Lung microvascular endothelial cell (primary cell): ENCODE data around the gene NEK3. TPM values are rescaled to one million over a fixed set of nuclear protein-coding genes. Genes with fewer than 3 reads are reported as not detected.

ENCODE experiments used
- DNase-seq, 2 donors: peaks; one replicate each; pipeline versions ENCODE4 v3.0.0 to v3.0.0-alpha.2; 2010; ENCODE audit warnings: low read depth in 2 of 2
- total RNA-seq: library from RNA; depleted of rRNA; stranded (reverse); fragments of >200 nt; gene quantifications from 2 replicates; pipeline ENCODE4 v1.2.1, GENCODE V29; 2014

Gene NEK3
- total RNA-seq, 1 donor from 2014 or later: 6.9 TPM

DNA sequence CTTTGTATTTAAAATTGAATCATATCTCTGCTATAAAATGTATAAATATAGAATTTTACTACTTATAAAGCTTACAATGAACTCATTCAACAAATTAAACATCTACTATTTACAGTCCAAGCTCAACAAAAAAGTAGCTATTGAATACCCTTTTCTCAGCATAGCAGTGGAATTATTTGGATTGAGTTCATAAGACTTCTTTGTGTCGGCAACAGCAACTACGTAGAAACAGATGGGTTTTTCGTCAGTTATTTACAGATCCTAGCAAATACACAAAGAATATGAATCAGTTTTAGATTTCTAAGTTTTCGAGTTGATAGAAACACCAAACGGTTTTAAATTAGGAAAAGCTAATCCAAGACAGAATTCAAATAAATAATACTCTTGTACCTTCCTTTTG is 10.4 kb upstream of the NEK3 start:
- no peak for DNase-seq

DNA sequence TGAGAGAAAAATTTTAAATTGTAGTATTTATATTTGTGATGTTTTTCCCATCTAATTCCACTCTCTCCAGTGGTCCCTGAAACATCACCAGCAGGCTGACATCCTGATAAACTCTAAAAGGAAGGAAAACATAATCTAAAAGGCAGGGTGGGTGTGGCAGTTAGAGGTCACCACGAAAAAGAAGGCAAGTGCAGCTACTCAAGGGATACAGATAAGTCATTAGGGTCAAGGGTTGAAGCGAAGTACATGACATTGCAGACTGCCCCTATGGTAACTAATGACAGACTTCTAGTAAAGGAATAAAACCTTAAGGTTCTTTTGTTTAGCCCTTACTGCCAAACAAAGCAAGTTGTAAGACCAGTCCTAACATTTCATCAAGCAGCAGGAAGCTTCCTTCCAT is 6.0 kb upstream of the NEK3 start:
- no peak for DNase-seq

DNA sequence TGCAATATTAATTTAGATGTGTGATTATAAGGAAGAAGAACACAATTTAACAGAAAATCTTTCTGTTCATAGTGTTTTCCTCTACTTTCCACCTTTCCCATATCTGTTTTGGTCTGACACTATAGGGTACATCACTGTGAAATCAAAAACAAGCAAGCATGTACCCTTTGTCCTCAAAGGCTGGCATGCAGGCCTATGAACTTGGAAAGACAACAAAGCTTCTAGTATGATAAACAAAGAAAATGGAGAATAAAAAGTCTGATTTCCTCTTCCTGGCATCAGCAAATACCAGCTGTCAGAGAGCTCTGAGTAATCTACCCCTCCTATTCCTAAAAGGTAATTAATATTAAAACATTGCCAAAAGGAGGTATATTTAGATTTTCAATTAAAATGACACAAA is 5.6 kb upstream of the NEK3 start:
- peak in 1 of 2 donors; percentile 63 for DNase-seq

- DNase-seq: peak in 1 of 2 donors; percentile 35
Observed at GRCh38 chr13:52163878-52164277, 4.5 kb upstream of the NEK3 start.

DNA sequence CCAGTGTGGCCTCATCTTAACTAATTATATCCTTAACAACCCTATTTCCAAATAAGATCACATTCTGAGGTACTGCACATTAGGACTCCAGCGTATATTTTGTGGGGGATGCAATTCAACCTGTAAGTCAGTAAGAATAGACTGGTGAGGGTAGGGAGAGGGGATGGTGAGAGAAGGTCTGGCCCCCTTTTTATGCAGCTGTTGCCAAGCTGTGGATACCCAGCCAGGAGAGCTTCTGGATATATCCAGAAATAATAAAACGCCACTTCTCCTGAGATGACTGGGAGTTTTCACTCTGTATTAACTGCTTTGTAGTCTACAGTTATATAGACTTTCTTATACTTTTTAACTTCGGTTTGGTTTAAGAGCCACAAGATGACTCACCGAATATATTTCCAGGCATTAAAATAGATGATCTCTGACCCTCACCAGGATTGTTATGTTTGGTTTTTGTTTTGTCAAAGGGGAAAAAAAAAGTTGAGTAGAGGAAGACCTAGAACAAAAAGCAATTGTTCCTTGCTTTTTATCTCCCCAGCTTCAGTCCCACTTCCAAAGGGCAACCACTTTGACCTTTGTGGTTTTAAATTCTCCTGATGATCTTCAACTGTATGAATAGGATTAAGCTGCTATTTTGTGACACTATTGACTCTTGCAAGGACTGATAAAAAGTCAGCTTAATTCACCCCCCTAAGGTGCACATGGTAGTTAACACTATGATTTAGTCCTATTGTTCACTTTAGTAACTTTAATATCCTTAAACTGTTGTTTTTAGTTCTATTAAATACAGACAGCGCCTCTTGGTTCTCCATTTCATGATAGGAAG is 3.1 kb upstream of the NEK3 start:
- DNase-seq: peak; percentile 77 to 86

DNA sequence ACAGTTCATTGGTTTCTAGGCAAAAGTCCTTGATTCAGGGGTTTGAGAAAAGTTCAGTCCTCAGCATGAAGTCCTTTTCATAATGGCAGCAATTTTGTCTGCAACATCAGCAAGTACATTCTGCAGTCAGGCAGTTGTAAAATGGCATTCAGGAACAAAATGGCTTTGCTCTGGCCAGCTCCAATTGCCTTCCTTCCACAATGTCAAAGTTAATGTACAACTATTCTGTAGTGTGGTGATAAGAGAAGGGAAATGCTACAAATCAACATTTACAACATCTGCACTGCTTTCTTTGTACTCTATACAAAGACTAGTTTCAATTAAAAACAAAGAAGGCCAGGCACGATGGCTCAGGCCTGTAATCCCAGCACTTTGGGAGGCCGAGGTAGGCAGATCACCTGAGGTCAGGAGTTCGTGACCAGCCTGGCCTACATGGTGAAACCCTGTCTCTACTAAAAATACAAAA is 1.8 kb upstream of the NEK3 start:
- DNase-seq: peak in 1 of 2 donors; percentile 14

- no peak for DNase-seq
Observed at GRCh38 chr13:52160506-52160905, 1.1 kb upstream of the NEK3 start.

GRCh38 chr13:52160053-52160452 is 656 bp upstream of the NEK3 start:
- no peak for DNase-seq

- DNase-seq: peak in 1 of 2 donors; percentile 39
Observed at GRCh38 chr13:52158629-52159158, 703 bp downstream of the NEK3 start.

- DNase-seq: peak; percentile 14 to 17
Observed at GRCh38 chr13:52156724-52157261, 2.6 kb downstream of the NEK3 start.

GRCh38 chr13:52155177-52155576 is 4.2 kb downstream of the NEK3 start:
- DNase-seq: no peak

GRCh38 chr13:52147225-52147624 is 12.2 kb downstream of the NEK3 start:
- no peak for DNase-seq

- peak in 1 of 2 donors; percentile 17 for DNase-seq
Observed at GRCh38 chr13:52141299-52141698, 18.1 kb downstream of the NEK3 start.

- DNase-seq: no peak
Observed at GRCh38 chr13:52137489-52137888, 21.9 kb downstream of the NEK3 start.

GRCh38 chr13:52136763-52137162 is 22.6 kb downstream of the NEK3 start:
- DNase-seq: no peak

DNA sequence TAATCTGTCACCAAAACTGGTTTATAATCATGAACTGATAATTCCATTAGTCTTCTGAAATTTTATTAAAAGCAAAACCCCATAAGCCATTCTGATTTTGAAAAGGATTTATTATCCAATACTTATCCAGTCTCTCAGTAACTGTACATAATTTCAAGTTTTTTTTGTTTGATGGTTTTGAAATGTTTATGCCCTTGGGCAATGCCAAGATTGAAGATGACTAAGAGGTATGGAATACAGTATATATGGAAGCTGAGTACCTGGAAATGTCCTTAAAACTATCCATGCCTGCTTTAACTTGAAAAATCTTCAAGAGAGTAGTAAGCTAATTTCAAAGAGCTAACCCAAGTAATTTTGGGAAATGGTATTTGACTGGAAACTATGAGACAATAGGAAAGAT is 28.8 kb downstream of the NEK3 start:
- no peak for DNase-seq

GRCh38 chr13:52128714-52129700 is 30.4 kb downstream of the NEK3 start, which contains the start of gene NEK5:
NEK5 (minus strand) TSS chr13:52129073; CDS start chr13:52127482, 1,591 bp downstream.
- peak; percentile 57 to 65 for DNase-seq

- peak; percentile 66 to 76 for DNase-seq
Observed at GRCh38 chr13:52127783-52128702, 31.4 kb downstream of the NEK3 start.

GRCh38 chr13:52127378-52127777 is 32.0 kb downstream of the NEK3 start:
- DNase-seq: no peak

DNA sequence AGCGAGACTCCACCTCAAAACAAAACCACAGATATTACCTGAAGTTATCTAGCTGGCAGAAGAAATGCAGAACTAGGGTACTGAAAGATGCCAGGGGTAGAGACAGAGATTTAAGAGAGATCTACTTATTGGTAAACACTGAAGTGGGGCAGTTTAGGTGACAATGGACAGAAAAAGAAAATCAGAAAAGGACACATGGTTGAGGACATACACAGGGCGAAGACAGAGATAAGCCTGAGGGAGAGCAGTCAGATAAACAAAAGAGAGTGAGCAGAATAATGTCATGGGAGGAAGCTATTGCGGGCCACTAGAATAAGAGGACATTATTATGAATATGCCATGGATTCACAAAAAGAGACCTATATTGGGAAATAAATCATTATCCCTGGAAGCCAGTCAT is 33.9 kb downstream of the NEK3 start:
- no peak for DNase-seq
